Activated T-cell treated with anti-CD3 and anti-CD28 coated beads, Interleukin-2, amount 50 U/mL, for 24 hours (primary cell): ENCODE data around the gene SCML1.

Experiments used
- DNase-seq: peaks from one replicate; pipeline ENCODE4 v3.0.0-alpha.2; 2020
- H3K27ac Mint-ChIP-seq: 2 replicates; pipeline ENCODE4 v1.8.0; 2020; ENCODE audit warnings: mild to moderate bottlenecking, mixed read lengths
- H3K27me3 Mint-ChIP-seq: 2 replicates; pipeline ENCODE4 v1.8.0; 2020; ENCODE audit warnings: mixed read lengths
- H3K36me3 Mint-ChIP-seq: 2 replicates; pipeline ENCODE4 v1.8.0; 2020; ENCODE audit warnings: low read depth, mixed read lengths
- H3K4me1 Mint-ChIP-seq: 2 replicates; pipeline ENCODE4 v1.8.0; 2020; ENCODE audit warnings: low read depth, mixed read lengths
- H3K4me3 Mint-ChIP-seq: 2 replicates; pipeline ENCODE4 v1.8.0; 2020; ENCODE audit warnings: mild to moderate bottlenecking, moderate library complexity, mixed read lengths
- H3K9me3 Mint-ChIP-seq: 2 replicates; pipeline ENCODE4 v1.8.0; 2020; ENCODE audit warnings: mixed read lengths

Gene SCML1

DNA sequence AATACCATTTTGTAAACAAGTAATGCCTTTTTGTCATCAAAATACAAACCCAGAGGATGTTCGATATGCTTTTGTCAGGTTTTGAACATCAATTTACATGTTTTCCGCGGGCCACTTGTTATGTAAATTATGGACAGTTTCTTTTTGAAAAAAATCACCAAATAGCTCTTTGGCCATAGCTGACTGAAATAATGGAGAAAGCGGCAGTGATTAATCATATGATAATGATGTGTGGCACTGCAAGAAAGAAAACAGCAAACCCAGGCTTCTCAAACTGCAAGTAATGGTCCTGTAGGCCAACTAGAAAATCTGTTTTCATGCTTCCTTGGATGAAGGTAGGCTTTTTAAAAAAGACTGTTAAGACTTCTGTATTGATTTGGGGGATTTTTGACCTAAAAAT, 15.6 kb upstream of the SCML1 start:
- DNase-seq = no peak
- Mint-ChIP-seq H3K27me3 (peaks cover 22% of the 10 kb centered on the region), H3K27ac (no peak overlapping the region), H3K36me3 (no peaks in the 10 kb centered on the region), H3K4me3 (no peak overlapping the region), H3K4me1 (no peaks in the 10 kb centered on the region), H3K9me3 (no peaks in the 10 kb centered on the region)

GRCh38 chrX:17725181-17725580, 12.1 kb upstream of the SCML1 start:
- Mint-ChIP-seq H3K36me3 (no peaks in the 10 kb centered on the region), H3K4me1 (no peaks in the 10 kb centered on the region), H3K4me3 (no peak overlapping the region), H3K27ac (no peak overlapping the region), H3K9me3 (no peaks in the 10 kb centered on the region), H3K27me3 (peaks cover 44% of the 10 kb centered on the region)
- DNase-seq = no peak

- DNase-seq = no peak
- Mint-ChIP-seq H3K4me3 (no peak overlapping the region), H3K4me1 (peaks cover 3% of the 10 kb centered on the region), H3K27me3 (peaks cover 56% of the 10 kb centered on the region), H3K9me3 (no peaks in the 10 kb centered on the region), H3K36me3 (no peaks in the 10 kb centered on the region), H3K27ac (no peak overlapping the region)
These were observed 5.0 kb upstream of the SCML1 start for GRCh38 chrX:17732138-17732783.

GRCh38 chrX:17735406-17735805, 1.9 kb upstream of the SCML1 start:
- Mint-ChIP-seq H3K9me3 (no peaks in the 10 kb centered on the region), H3K27me3 (peaks cover 44% of the 10 kb centered on the region), H3K27ac (no peak overlapping the region), H3K4me1 (peaks cover 30% of the 10 kb centered on the region), H3K4me3 (no peak overlapping the region), H3K36me3 (no peaks in the 10 kb centered on the region)
- DNase-seq = no peak

DNA sequence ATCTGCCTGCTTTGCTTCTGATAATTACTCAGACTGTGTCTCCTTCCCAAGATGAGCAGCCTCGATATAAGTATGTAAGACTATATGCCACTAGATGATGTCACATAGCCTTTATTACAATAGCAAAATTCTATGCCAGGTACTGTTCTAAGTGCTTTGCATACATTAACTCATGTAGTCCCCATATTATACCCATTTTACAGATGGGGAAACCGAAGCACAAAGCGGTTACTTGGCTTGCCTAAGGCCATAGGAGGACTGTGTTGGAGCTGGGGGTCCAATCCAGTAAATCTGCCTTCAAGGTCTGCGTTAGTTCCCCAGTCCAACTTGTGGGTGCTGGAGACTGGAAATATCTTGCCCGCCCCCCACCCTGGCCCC, 826 bp upstream of the SCML1 start:
- Mint-ChIP-seq H3K36me3 (no peaks in the 10 kb centered on the region), H3K4me3 (peak overlapping the region; percentile 77), H3K4me1 (peaks cover 36% of the 10 kb centered on the region), H3K27me3 (peaks cover 49% of the 10 kb centered on the region), H3K9me3 (no peaks in the 10 kb centered on the region), H3K27ac (peak overlapping the region; percentile 86)
- no peak for DNase-seq

DNA sequence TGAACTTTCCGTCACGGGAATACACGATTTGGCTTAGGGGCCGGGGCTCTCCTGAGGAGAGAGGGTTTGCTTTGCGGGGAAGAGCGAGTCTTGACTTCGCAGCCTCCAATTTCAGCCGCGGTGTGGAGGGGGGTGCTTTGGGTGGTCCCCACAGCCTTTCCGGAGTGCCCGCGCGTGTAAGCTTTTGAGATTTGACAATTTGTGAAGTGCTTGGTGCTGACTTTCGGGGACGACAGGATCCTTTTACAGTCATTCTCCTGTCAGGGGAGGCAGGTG, 355 bp downstream of the SCML1 start:
- Mint-ChIP-seq H3K27ac (peak overlapping the region; percentile 73), H3K27me3 (peaks cover 45% of the 10 kb centered on the region), H3K4me3 (peak overlapping the region; percentile 64), H3K36me3 (no peaks in the 10 kb centered on the region), H3K9me3 (no peaks in the 10 kb centered on the region), H3K4me1 (peaks cover 45% of the 10 kb centered on the region)
- no peak for DNase-seq

DNA sequence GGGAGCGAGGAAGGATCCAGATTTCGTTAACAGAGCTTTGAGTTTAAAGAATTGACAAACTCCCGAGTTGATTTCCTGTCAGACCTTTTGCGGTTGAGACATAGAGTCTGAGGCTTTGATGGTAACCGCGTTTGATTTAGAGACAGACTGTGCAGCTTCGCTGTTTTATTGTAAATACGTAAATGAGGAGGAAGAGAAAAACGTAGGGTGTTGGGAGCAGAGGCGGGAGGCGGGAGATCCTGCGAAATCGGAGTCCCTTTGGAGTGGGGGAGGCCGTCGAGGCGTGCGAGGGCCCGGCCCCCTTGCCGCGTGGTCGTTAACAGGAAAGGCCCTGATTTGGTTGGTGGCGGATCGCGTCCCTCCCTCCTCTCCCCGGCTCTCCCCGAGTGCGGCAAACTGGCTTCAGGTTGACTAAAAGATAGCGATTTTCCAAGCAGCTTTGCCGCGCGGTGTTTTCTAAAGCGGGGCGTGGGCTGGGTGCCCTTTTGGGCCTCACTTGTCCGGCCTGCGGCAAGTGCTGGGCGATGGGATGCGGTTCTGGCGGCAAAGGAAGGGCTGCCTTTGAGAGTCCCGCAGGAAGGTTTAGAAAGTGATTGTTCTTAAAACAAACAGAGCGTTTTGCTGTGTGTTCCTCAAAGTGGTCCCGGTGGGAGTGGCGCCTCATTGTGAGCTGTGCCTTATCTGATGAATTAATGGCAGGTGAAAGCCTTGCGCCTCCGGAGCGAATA, 857 bp downstream of the SCML1 start:
- Mint-ChIP-seq H3K27ac (peak overlapping the region; percentile 73), H3K4me1 (peaks cover 47% of the 10 kb centered on the region), H3K4me3 (peak overlapping the region; percentile 64), H3K27me3 (peaks cover 46% of the 10 kb centered on the region), H3K9me3 (no peaks in the 10 kb centered on the region), H3K36me3 (no peaks in the 10 kb centered on the region)
- DNase-seq = peak; percentile 48

GRCh38 chrX:17738737-17739535, 1.6 kb downstream of the SCML1 start:
- Mint-ChIP-seq H3K27me3 (peaks cover 39% of the 10 kb centered on the region), H3K9me3 (no peaks in the 10 kb centered on the region), H3K27ac (peak overlapping the region; percentile 73), H3K4me1 (peaks cover 53% of the 10 kb centered on the region), H3K4me3 (peak overlapping the region; percentile 64), H3K36me3 (no peaks in the 10 kb centered on the region)
- DNase-seq = no peak

GRCh38 chrX:17740137-17741122, 3.1 kb downstream of the SCML1 start:
- Mint-ChIP-seq H3K9me3 (no peaks in the 10 kb centered on the region), H3K27me3 (peaks cover 28% of the 10 kb centered on the region), H3K4me3 (no peak overlapping the region), H3K36me3 (no peaks in the 10 kb centered on the region), H3K4me1 (peaks cover 56% of the 10 kb centered on the region), H3K27ac (no peak overlapping the region)
- DNase-seq = no peak

DNA sequence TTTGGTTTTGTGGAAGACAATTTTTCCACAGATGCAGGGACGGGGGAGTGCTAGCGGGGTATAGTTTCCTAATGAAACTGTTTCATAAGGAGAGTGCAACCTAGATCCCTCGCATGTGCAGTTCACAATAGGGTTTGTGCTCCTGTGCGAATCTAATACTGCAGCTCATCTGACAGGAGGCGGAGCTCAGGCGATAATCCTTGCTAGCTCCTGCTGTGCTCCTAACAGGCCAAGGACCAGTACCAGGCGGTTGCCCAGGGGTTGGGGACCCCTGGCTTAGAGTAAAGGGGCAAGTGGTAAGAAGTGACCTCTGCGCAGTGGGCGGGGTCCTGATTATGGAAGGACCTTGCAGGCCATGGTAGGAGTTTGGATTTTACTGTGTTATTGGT, 3.8 kb downstream of the SCML1 start:
- peaks cover 27% of the 10 kb centered on the region for H3K27me3 Mint-ChIP-seq
- no peaks in the 10 kb centered on the region for H3K9me3 Mint-ChIP-seq
- H3K4me1 Mint-ChIP-seq = peaks cover 56% of the 10 kb centered on the region
- H3K36me3 Mint-ChIP-seq = no peaks in the 10 kb centered on the region
- no peak for DNase-seq
- no peak overlapping the region for H3K27ac Mint-ChIP-seq
- no peak overlapping the region for H3K4me3 Mint-ChIP-seq

DNA sequence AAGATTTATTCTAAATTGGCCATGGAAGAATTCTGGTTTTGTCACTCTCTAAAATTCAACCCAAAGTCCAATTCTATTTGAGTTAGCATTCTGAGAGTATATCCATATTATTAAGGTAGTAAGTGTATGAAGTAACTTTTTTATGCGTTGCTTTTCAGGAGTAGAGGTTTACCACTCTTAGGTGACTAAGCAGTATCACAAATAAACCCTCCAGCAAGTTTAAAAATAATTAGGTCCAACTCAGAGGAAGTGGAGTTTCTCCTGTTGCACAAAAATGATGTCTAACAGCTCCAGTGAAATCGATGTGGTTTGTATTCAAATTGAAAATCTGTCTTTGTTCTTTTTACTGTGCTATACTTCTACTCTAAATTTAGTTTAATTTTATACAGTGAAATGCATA, 6.6 kb downstream of the SCML1 start:
- H3K9me3 Mint-ChIP-seq = no peaks in the 10 kb centered on the region
- no peak for DNase-seq
- H3K4me3 Mint-ChIP-seq = no peak overlapping the region
- H3K27ac Mint-ChIP-seq = no peak overlapping the region
- H3K27me3 Mint-ChIP-seq = peaks cover 35% of the 10 kb centered on the region
- H3K36me3 Mint-ChIP-seq = no peaks in the 10 kb centered on the region
- peaks cover 39% of the 10 kb centered on the region for H3K4me1 Mint-ChIP-seq

DNA sequence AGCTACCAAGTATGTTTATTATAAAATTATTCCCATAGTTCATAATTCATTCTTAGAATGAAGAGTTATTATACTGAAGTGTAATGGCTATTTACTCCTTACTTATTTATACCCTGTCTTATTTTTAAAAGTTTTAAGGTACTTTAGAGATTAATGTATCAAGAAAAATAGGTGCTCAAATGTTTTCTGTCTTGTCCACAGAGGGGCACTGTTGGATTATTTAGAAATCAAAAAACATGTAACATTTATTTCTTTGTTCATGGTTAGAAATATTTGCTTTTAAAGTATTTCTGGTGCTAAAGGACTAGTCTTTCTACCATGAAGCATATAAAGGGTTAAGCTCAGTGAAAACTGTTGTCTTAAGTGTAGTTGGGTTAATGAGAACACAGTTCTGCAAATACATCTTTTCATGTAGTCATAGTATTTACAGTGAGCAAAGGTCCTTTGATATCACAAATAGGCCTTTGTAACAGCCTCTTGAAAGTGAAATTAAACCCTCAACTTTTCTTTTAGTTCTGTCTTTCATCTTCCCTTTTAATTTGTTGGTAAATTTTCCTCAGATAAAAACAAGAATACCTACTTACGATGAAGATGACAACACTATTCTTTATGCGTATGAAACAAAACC, 7.7 kb downstream of the SCML1 start:
- DNase-seq = no peak
- Mint-ChIP-seq H3K27ac (no peak overlapping the region), H3K9me3 (no peaks in the 10 kb centered on the region), H3K36me3 (no peaks in the 10 kb centered on the region), H3K4me1 (peaks cover 29% of the 10 kb centered on the region), H3K4me3 (no peak overlapping the region), H3K27me3 (peaks cover 38% of the 10 kb centered on the region)

GRCh38 chrX:17747692-17748091, 10.4 kb downstream of the SCML1 start:
- DNase-seq = no peak
- Mint-ChIP-seq H3K9me3 (no peaks in the 10 kb centered on the region), H3K27me3 (peaks cover 25% of the 10 kb centered on the region), H3K36me3 (peaks cover 4% of the 10 kb centered on the region), H3K27ac (no peak overlapping the region), H3K4me1 (peaks cover 11% of the 10 kb centered on the region), H3K4me3 (no peak overlapping the region)

DNA sequence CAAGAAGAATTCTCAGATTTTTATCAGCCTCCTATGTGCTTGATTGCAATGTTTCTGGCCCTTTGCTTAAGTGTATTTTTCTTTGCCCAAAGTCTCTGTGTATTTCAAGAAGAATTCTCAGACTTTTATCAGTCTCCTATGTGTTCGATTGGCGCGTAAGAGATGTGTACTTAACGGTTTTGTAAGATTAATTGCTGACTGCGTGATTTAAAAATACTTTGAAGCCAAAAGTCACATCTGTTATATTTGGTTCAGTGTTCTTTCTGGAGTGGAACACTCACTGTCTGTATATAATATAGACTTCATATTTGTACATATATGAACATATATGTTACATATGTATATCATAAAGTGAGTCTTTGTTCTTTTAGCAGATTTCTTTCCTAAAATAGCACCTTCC, 11.4 kb downstream of the SCML1 start:
- Mint-ChIP-seq H3K36me3 (peaks cover 4% of the 10 kb centered on the region), H3K27me3 (peaks cover 24% of the 10 kb centered on the region), H3K4me1 (peaks cover 5% of the 10 kb centered on the region), H3K4me3 (no peak overlapping the region), H3K27ac (no peak overlapping the region), H3K9me3 (no peaks in the 10 kb centered on the region)
- no peak for DNase-seq
